Astrocyte (in vitro differentiated cells and primary cell): Measurements from ENCODE around the gene ERFE. TPM values are rescaled to one million over a fixed set of nuclear protein-coding genes. Genes with fewer than 3 reads are reported as not detected.

Experiments used
- DNase-seq: peaks from one replicate; pipeline ENCODE4 v3.0.0-alpha.2; 2010; ENCODE audit warnings: low read depth
- FAIRE-seq: peaks from 2 replicates; lab custom pipeline; 2011; peaks lifted over from hg19 to GRCh38; lab: Jason Lieb, UNC
- H2AFZ ChIP-seq: 2 replicates; pipeline ENCODE4 v1.6.0; 2012; ENCODE audit warnings: low read depth, low read length, inconsistent platforms
- H3K27ac ChIP-seq: 2 replicates; pipeline ENCODE4 v1.5.1; 2011; ENCODE audit warnings: low read depth, low read length, inconsistent platforms
- H3K27me3 ChIP-seq: 2 replicates; pipeline ENCODE4 v1.6.0; 2011; ENCODE audit warnings: low read length, inconsistent platforms; ENCODE audit not compliant: insufficient read depth
- H3K36me3 ChIP-seq: 2 replicates; pipeline ENCODE4 v1.5.1; 2011; ENCODE audit warnings: low read length, inconsistent platforms; ENCODE audit not compliant: insufficient read depth
- H3K4me1 ChIP-seq: 2 replicates; pipeline ENCODE4 v1.5.1; 2011; ENCODE audit warnings: low read length, inconsistent platforms; ENCODE audit not compliant: insufficient read depth
- H3K4me2 ChIP-seq: 2 replicates; pipeline ENCODE4 v1.6.0; 2012; ENCODE audit warnings: low read length, inconsistent platforms
- H3K4me3 ChIP-seq: 2 replicates; pipeline ENCODE4 v1.5.1; 2011; ENCODE audit warnings: low read depth, mild to moderate bottlenecking, low read length, inconsistent platforms; ENCODE audit not compliant: insufficient read depth
- H3K79me2 ChIP-seq: 2 replicates; pipeline ENCODE4 v1.6.0; 2012; ENCODE audit warnings: mild to moderate bottlenecking, low read length, inconsistent platforms; ENCODE audit not compliant: insufficient read depth
- H3K9ac ChIP-seq: 2 replicates; pipeline ENCODE4 v1.6.0; 2012; ENCODE audit warnings: mild to moderate bottlenecking, low read length, inconsistent platforms
- H3K9me3 ChIP-seq: 2 replicates; pipeline ENCODE4 v1.5.1; 2012; ENCODE audit warnings: low read depth, mild to moderate bottlenecking, low read length, inconsistent platforms; ENCODE audit not compliant: insufficient read depth
- H4K20me1 ChIP-seq: 2 replicates; pipeline ENCODE4 v1.6.0; 2012; ENCODE audit warnings: low read length, inconsistent platforms; ENCODE audit not compliant: insufficient read depth
- H3K27ac Mint-ChIP-seq: one replicate; pipeline ENCODE4 v1.8.0; 2021; ENCODE audit warnings: mild to moderate bottlenecking, mixed read lengths; ENCODE audit not compliant: unreplicated experiment
- H3K27me3 Mint-ChIP-seq: one replicate; pipeline ENCODE4 v1.8.0; 2021; ENCODE audit warnings: low read depth, mixed read lengths; ENCODE audit not compliant: unreplicated experiment
- H3K36me3 Mint-ChIP-seq: one replicate; pipeline ENCODE4 v1.8.0; 2021; ENCODE audit warnings: low read depth, mixed read lengths; ENCODE audit not compliant: unreplicated experiment
- H3K4me1 Mint-ChIP-seq: one replicate; pipeline ENCODE4 v1.8.0; 2021; ENCODE audit warnings: low read depth, mixed read lengths; ENCODE audit not compliant: unreplicated experiment
- H3K4me3 Mint-ChIP-seq: one replicate; pipeline ENCODE4 v1.8.0; 2021; ENCODE audit warnings: mild to moderate bottlenecking, moderate library complexity, mixed read lengths; ENCODE audit not compliant: unreplicated experiment
- H3K9me3 Mint-ChIP-seq: one replicate; pipeline ENCODE4 v1.8.0; 2021; ENCODE audit warnings: mild to moderate bottlenecking, mixed read lengths; ENCODE audit not compliant: unreplicated experiment
- EZH2 ChIP-seq: IDR thresholded peaks from 2 replicates; pipeline ENCODE4 v1.6.1; 2012; ENCODE audit warnings: mild to moderate bottlenecking, low read length, inconsistent platforms; ENCODE audit not compliant: insufficient read depth
- total RNA-seq: library from RNA; stranded (reverse); gene quantifications from 2 replicates; pipeline ENCODE4 v1.2.1, GENCODE V29; 2021
- TF ChIP-seq, protein P1 (sequence below): IDR thresholded peaks from 2 replicates; pipeline ENCODE4 v1.5.1; 2011; ENCODE audit warnings: low read depth, mild to moderate bottlenecking, inconsistent platforms, low read length, moderate library complexity; ENCODE audit not compliant: insufficient read depth

The ERFE gene
- total RNA-seq, 1 donor from 2014 or later, result 1.4 TPM

DNA sequence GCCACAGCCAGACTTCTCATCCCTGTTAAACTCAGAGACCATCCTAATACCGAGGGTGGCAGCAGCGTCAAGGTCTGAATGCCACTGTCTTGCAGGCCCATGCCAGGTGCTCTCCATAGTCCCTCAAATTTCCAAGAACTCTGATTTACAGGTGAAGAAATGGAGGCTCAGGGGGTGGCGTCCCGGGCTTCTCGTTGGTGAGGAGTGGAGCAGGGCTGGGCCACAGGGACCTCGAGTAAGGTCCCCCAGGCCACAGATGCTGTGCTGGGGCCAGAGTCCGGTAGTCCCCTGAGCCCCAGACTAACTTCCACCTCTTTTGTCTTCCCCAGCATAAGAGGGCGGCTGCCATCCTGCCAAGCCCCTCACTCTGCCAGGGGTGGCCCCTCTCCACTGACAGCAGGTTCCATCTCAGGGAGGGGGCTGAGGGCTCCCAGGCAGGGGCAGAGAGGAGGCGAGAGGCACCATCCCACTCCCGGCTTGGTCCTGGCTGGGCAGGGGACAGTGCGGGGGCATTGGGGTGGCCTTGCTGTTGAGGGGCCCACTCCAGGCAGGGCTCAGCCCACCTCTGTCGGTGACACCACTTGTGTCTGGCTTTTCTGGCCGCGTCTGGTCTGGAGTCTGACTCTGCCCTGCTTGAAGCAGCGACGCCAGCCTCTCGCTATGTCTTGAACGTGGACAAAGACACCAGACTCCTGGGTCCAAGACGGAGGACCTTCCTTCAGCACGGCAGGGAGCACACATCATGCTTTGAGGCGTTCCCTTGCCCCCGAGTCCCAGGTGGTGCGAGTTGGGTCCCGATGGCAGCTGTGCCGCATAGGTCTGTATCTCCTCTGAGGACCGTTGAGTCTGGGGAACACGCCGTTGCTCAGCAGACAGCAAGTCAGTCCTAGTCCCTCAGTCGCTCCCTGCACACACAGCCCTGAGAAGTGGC, 36.2 kb upstream of the ERFE start:
- Histone ChIP-seq H3K4me1 (peaks cover under 1% of the 10 kb centered on the region), H3K27me3 (peaks cover 5% of the 10 kb centered on the region), H3K4me2 (no peak overlapping the region), H3K9ac (no peak overlapping the region), H3K27ac (no peak overlapping the region), H4K20me1 (no peaks in the 10 kb centered on the region), H3K79me2 (no peaks in the 10 kb centered on the region), H3K4me3 (no peak overlapping the region), H2AFZ (no peak overlapping the region), H3K36me3 (no peaks in the 10 kb centered on the region), H3K9me3 (peaks cover 4% of the 10 kb centered on the region)
- H3K27ac Mint-ChIP-seq, result no peak overlapping the region
- no peak overlapping the region for H3K4me3 Mint-ChIP-seq
- no peaks in the 10 kb centered on the region for H3K4me1 Mint-ChIP-seq
- DNase-seq (no peak), FAIRE-seq (no peak)
- H3K9me3 Mint-ChIP-seq, result peaks cover under 1% of the 10 kb centered on the region
- H3K27me3 Mint-ChIP-seq, result peaks cover 12% of the 10 kb centered on the region
- TF ChIP-seq, protein P1, sequence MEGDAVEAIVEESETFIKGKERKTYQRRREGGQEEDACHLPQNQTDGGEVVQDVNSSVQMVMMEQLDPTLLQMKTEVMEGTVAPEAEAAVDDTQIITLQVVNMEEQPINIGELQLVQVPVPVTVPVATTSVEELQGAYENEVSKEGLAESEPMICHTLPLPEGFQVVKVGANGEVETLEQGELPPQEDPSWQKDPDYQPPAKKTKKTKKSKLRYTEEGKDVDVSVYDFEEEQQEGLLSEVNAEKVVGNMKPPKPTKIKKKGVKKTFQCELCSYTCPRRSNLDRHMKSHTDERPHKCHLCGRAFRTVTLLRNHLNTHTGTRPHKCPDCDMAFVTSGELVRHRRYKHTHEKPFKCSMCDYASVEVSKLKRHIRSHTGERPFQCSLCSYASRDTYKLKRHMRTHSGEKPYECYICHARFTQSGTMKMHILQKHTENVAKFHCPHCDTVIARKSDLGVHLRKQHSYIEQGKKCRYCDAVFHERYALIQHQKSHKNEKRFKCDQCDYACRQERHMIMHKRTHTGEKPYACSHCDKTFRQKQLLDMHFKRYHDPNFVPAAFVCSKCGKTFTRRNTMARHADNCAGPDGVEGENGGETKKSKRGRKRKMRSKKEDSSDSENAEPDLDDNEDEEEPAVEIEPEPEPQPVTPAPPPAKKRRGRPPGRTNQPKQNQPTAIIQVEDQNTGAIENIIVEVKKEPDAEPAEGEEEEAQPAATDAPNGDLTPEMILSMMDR, result no peak
- no peaks in the 10 kb centered on the region for H3K36me3 Mint-ChIP-seq

DNA sequence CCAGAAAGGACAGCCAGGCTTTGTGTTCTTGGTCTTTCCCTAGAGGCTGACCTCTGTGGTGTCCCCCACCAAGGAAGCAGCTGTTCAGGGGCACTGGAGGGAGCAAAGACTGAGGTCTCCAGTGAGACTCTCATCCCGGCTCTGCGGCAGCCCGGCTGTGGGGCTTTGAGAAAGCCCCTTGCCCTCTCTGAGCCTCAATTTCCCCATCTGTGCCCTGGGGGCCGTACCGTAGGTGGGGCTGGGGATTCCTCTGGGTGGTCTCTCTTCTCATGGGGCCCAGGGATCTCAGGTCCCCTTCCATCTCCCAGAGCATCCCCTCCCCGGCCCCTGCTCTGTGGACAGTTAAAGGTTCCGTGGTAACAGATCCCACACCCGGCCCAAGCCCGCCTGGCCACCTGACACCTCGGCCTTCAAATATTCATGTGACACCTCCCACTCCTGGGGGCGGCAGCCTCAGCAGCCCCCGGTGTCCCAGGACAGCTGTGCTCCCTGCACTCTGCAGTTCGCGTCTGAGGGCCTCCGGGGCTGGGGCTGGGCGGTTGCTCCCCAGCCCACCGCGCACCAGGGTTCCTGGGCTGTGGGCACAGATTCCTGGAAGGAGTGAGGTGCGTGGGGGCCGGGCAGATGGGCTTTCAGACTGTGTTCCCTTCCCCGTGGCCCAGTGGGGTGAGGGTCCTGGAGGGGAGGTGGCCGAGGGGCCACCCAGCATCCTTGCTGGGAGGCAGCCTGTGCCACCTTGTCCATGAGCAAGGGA, 35.4 kb upstream of the ERFE start:
- Mint-ChIP-seq H3K27ac (no peak overlapping the region), H3K27me3 (peaks cover 8% of the 10 kb centered on the region), H3K9me3 (no peaks in the 10 kb centered on the region), H3K4me3 (no peak overlapping the region), H3K36me3 (no peaks in the 10 kb centered on the region), H3K4me1 (no peaks in the 10 kb centered on the region)
- Histone ChIP-seq H3K4me1 (no peaks in the 10 kb centered on the region), H2AFZ (no peak overlapping the region), H3K4me3 (no peak overlapping the region), H3K79me2 (no peaks in the 10 kb centered on the region), H3K27ac (no peak overlapping the region), H3K9ac (no peak overlapping the region), H3K27me3 (peaks cover 2% of the 10 kb centered on the region), H3K36me3 (no peaks in the 10 kb centered on the region), H3K9me3 (peaks cover 4% of the 10 kb centered on the region), H4K20me1 (no peaks in the 10 kb centered on the region), H3K4me2 (no peak overlapping the region)
- DNase-seq (no peak), FAIRE-seq (no peak)
- TF ChIP-seq EZH2, result no peak
- TF ChIP-seq, protein P1, result no peak
